GM12892 (cell line): ENCODE data around the gene CST6.
"Not testable (repeated sequence)": the region's sequence is repeated elsewhere in the genome, so short reads cannot be mapped to it uniquely, and the experiment has no call there.

Experiments used
- DNase-seq: peaks from one replicate; pipeline ENCODE4 v3.0.0; 2011; ENCODE audit not compliant: insufficient read length
- FAIRE-seq: peaks from 2 replicates; lab custom pipeline; 2011; peaks lifted over from hg19 to GRCh38; lab: Jason Lieb, UNC
- POLR2A ChIP-seq: IDR thresholded peaks from 2 replicates; pipeline ENCODE4 v1.6.1; 2011; ENCODE audit warnings: low read depth, low read length, control low read depth
- POLR2AphosphoS5 ChIP-seq: IDR thresholded peaks from 2 replicates; pipeline ENCODE4 v1.6.1; 2011; ENCODE audit warnings: low read depth, low read length, control low read depth
- TAF1 ChIP-seq: IDR thresholded peaks from 2 replicates; pipeline ENCODE4 v1.6.1; 2011; ENCODE audit warnings: low read depth, mild to moderate bottlenecking, control low read depth, low read length, borderline replicate concordance

CST6 gene

DNA sequence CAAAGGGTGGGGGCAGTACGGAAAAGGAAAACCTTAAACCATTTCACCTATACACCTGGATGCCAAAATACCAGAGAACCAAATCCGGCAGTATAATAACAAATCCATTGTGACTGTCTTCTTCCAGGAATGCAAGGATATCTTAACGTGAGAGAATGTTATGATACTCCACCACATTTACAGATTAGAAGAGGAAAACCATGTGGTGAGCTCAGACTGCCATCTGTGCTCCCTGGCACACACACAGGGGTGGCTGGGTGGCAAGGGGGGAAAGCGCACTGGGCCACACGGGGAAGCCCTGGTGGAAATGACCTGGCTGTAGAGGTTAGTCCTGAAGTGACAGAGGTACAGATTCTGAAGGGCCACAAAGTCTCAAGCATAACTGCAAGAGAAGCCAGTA lies 19.8 kb upstream of the CST6 start:
- DNase-seq (no peak), FAIRE-seq (no peak)
- TF ChIP-seq POLR2AphosphoS5 (no peak), POLR2A (no peak), TAF1 (no peak)

DNA sequence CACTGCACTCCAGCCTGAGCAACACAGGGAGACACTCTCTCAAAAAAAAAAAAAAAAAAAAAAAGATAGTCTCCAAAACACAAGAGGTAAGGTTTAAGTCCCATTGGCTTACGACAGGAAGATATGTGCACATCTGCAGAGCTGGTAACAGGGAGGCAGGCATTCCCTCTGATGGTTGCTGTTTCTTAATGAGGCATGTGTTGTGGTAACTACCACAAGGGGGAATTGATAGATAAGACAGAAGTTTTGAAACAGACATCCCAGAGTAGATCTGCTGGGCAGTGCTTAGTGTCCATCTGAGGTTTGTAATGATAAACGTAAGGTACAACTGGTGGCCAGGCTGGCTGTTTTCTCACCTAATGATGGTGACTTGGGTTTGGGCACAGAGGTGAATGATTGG lies 14.5 kb upstream of the CST6 start:
- DNase-seq (no peak), FAIRE-seq (no peak)
- 0 out of 2 replicates have a peak, but pooled peaks have one; percentile 24 for TF ChIP-seq POLR2A
- peak; percentile 39; the same call in 1 of the 2 replicates for TF ChIP-seq POLR2AphosphoS5
- no peak for TF ChIP-seq TAF1

DNA sequence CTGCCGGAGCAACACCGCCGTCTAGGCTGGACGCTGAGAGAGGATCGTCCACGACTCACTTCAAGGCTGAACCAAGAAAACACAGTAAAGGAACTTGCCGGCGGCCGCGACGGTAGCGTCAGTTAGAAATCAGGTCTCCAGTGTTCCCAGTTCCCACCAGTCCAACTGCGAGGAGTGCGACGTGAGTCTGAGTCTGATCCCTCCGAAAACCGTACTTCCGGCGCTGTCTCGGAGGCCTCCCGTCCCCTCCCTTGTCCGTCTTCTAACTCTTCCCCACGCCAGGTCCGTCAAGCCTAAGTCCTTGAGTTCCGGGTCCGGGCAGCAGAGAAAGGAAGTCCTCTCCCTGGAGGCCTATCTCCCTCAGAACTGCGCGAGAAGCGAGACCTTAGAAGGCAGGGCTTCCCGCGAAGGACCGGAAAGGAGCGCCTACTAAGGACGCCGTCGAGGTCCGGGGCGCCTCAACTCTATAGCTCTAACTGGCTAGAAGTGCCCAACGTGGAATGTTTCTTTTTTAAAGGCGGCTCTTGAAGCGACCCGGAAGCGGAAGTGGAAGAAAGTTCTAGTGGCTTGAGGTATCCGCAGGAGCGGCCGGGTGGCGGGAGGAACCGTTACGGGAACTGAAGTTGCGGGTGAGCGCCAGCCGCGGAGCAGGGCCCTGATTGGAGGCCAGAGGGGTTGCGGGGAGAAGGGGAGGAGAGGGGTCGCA lies 9.7 kb upstream of the CST6 start, which contains the start of the genes BANF1 and EIF1AD:
TSS of gene BANF1 (plus strand) at position 562 of the 706 bp plus-strand sequence. CDS start 748 bp downstream, outside the sequence.
TSS of gene EIF1AD (minus strand) at position 216 of the 706 bp plus-strand sequence. CDS start 1,768 bp downstream, outside the sequence.
- TF ChIP-seq POLR2AphosphoS5 (peak; percentile 91), POLR2A (peak; percentile 87), TAF1 (peak; percentile 92)
- DNase-seq, result peak; percentile 87
- peak; percentile 99 for FAIRE-seq

DNA sequence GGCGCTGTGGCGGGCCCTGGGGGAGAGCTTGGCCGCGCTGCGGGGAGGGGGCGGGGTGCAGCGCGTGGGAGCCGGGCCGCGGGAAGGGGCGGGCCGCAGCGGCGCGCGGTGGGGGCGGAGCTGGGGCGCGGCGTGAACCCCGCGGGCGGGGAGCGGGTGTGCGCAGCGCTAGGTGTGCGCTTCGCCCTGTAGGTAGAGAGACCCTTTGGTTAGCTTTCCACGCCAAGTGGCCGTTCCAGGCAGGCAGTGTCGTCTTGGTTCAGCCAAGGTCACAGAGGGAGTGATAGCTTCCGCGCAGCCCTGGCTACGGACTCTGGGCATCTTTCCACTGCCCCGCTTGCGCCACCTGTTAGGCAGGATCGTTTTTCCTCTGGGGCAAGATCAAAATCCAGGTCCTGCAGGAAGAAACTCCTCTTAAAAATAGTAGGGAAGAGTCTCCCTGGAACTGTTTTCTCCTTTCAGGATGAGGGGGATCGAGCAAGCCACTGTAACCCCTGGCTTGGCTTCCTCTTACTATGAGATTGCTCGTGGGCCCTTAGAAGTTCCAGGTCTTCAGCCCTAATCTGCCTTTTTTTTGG lies 9.1 kb upstream of the CST6 start:
- FAIRE-seq (no peak), DNase-seq (peak; percentile 74)
- TF ChIP-seq POLR2A (no peak), POLR2AphosphoS5 (no peak), TAF1 (no peak)

DNA sequence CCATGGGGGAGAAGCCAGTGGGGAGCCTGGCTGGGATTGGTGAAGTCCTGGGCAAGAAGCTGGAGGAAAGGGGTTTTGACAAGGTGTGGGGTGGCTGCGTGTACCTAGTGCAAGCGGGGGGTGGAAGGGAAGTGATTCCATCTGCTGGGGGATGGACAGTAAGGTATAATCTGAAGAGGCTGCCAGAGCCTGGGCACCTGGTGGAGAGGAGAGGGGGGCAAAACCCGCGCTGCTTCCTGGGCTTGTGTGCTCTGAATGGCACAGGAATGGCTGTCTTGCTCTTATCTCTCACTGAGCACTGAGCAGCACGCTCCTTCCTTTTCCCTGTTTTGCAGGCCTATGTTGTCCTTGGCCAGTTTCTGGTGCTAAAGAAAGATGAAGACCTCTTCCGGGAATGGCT lies 8.5 kb upstream of the CST6 start:
- TF ChIP-seq POLR2AphosphoS5 (no peak), POLR2A (no peak), TAF1 (no peak)
- DNase-seq, result no peak
- no peak for FAIRE-seq

DNA sequence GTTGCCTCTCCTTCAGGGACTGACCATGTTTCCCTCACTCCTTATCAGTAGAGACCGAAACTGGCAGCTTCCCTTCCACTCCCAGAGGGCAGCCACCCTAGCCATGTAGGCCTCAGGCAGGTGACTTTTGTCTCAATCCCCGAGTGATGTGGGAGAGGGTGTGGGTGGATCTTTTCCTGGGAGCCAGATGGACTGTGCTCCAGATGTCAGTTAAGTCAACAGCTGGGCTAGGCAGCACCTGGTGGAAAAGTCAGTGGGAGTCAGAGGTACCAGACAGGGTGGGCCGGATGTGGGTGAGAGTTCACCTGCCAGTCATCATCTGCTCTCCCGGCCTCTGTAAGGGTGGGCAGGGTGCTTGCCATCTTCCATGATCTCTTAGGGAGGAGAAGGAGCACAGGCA lies 7.6 kb upstream of the CST6 start:
- DNase-seq (no peak), FAIRE-seq (no peak)
- TF ChIP-seq TAF1 (no peak), POLR2AphosphoS5 (no peak), POLR2A (no peak)

DNA sequence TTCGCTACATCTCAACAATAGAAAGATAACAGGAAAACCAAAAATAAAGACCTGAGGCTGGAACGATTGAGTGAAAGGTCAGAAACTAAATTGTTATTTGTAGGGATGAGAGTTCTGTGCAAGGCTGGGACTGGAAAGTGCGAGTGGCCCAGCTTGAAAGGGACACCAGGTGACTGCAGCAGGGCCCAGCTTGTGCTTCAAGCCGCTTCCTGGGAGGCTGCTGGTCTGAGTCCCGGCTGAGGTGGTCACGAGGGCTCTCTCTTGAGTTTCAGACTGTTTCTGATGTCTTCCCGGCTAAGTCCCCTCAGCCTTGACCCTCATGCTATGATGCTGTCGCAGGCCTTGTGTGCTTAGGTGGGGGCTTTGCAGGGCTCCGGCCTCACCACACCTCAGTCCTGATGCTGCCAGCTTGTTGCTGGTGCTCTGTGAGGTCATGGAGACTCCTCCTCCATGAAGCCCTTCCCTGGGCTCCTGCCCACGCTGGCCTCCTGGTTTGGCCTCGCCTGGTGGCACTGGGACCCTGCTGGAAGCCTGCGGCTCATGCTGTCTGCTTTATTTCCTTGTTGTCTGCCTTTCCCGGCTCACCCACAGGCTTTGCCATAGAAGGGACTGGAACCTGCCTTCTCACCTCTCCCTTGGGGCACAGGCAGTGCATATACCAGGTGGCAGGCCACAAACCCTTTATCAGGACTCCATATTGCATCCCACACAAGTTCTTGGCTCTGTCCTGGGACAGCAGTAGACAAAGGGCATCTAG lies 5.5 kb upstream of the CST6 start:
- FAIRE-seq (no peak), DNase-seq (no peak)
- TF ChIP-seq POLR2AphosphoS5 (no peak; the same call in 1 of the 2 replicates), POLR2A (0 out of 2 replicates have a peak, but pooled peaks have one; percentile 9), TAF1 (no peak)

DNA sequence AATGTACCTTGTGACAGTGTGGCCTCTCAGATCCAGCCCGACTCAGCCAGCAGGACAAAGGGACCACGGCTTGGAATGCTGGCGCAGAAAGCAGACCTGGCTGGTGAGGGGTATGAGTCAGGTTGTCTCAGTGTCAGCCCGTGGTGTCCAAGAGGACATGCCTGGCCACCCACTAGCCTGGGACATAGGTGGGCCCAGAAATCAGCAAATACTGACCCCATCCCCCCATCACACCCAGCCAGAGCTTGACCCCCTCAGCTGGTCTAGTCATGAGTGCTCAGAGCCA lies 5.0 kb upstream of the CST6 start:
- FAIRE-seq (no peak), DNase-seq (no peak)
- TF ChIP-seq TAF1, result no peak

DNA sequence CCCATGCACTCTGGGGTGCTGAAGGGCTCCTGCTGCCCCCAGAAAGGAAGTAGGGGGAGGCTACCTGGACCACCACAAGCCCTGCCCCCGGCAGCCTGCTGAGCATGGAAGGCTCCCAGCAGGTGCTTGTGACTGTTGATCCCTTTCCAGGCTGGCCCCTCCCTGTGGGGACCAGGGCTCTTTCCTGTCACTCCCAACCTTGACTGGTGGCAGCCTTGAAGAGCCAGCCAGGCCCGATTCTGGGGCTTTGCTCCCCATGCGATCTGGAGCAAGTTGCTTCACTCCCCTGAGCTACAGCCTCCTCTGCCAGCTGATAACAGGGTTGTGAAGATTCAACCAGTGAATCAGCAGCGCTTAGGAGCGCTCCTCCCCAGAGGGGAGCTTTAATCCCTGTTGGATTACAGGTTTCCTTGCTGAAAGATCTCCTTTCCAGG lies 4.6 kb upstream of the CST6 start:
- FAIRE-seq (no peak), DNase-seq (no peak)
- TF ChIP-seq POLR2AphosphoS5 (no peak), POLR2A (no peak), TAF1 (no peak)

DNA sequence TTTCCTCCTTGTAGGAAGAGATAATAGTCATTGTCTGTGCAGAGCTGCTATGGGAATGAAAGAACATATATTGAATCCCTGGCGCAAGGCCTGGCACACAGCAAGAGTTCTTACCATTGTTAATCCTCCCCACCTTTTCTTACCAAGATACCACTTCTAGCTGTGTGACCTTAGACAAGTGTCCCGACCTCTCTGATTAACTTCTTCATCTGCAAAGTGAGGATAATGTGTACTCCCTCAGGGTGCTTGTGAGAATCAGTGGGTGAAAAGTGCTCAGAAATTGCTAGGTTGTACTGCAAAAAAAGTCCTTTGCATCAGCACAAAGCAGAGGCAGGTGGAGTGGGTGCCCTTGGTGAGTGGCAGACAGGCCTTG lies 3.7 kb upstream of the CST6 start:
- FAIRE-seq (no peak), DNase-seq (no peak)
- no peak for TF ChIP-seq POLR2AphosphoS5
- no peak for TF ChIP-seq POLR2A
- no peak for TF ChIP-seq TAF1

DNA sequence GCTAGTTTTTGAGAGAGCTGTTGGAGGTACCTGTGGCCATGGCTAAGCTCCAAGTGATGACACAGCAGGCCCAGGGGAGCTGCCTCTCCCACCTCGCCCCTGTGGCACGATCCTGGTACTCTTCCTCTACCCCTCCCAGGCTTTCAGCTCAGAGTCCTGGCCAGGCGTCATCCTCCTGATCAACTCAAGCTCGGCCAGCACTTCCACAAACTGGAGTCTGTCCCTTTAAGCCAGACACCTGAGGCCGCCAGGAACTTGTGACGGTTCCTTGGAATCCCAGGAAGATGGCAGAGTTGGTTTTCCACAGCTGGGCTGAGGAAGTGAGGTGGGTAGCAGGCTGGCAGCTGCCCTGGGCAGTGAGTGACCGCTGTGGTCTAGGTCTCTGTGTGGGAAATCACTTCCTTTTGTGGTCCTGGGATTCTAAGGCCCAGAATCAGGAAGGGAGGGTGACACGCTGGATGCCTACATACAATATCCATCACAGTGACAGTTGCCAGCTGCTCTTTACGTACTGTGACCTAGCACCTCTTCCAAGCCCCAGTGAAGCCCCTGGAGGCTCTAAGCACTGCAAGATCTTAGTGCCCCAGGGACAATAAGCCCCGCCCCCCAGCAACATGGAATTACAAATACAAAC lies 3.2 kb upstream of the CST6 start:
- no peak for TF ChIP-seq POLR2A
- no peak for TF ChIP-seq TAF1
- no peak for TF ChIP-seq POLR2AphosphoS5
- DNase-seq, result no peak
- no peak for FAIRE-seq

DNA sequence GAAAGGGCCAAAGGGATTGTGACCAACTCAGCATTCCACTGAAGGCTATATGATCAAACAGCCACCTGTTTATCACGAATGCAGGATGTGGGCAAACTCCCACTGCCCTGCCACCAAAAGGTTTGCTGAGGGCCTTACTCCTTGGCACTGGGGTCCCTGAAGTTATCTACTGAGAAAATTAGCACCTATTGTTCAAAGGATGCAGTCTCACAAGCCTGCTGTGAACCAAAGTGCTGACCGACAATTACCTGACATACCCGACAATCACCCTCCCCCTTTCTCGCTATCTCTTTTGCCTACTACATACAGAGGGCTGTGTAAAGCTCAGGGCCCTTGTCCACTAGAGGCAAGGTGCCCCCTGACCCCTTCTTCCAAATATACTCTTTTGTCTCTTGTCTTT lies 1.8 kb upstream of the CST6 start:
- FAIRE-seq, DNase-seq: not testable (repeated sequence)
